Small intestine (tissue), 7 donors: Measurements from ENCODE around the gene NFATC3. TPM values are rescaled to one million over a fixed set of nuclear protein-coding genes. Genes with fewer than 3 reads are reported as not detected.
A peak's percentile ranks its signal among the peaks of the same experiment; 100 is the strongest.

Experiments used
- DNase-seq, 2 donors: peaks; one replicate each; pipeline versions ENCODE4 v3.0.0 to v3.0.0-alpha.2; 2013
- FAIRE-seq: peaks from 2 replicates; lab custom pipeline; 2012; peaks lifted over from hg19 to GRCh38; lab: Jason Lieb, UNC
- H3K27ac ChIP-seq, 3 donors: one replicate each; pipeline ENCODE4 v1.5.1; 2013; ENCODE audit warnings: low read length in 2 of 3, mild to moderate bottlenecking in 2 of 3, control low read depth in 1 of 3, inconsistent platforms in 1 of 3, low read depth in 1 of 3, moderate library complexity in 1 of 3
- H3K27me3 ChIP-seq, 3 donors: one replicate each; pipeline ENCODE4 v1.6.1; 2013; ENCODE audit warnings: low read length in 3 of 3, inconsistent platforms in 1 of 3; ENCODE audit not compliant: control insufficient read depth in 3 of 3, insufficient read depth in 3 of 3
- H3K36me3 ChIP-seq, 3 donors: one replicate each; pipeline ENCODE4 v1.6.1; 2013; ENCODE audit warnings: low read length in 3 of 3, inconsistent platforms in 1 of 3, low read depth in 1 of 3, mild to moderate bottlenecking in 1 of 3, moderate library complexity in 1 of 3; ENCODE audit not compliant: control insufficient read depth in 3 of 3, insufficient read depth in 2 of 3
- H3K4me1 ChIP-seq, 3 donors: one replicate each; pipeline ENCODE4 v1.6.1; 2013; ENCODE audit warnings: low read length in 2 of 3, inconsistent platforms in 1 of 3, low read depth in 1 of 3, mild to moderate bottlenecking in 1 of 3, moderate library complexity in 1 of 3; ENCODE audit not compliant: control insufficient read depth in 3 of 3, insufficient read depth in 2 of 3
- H3K4me3 ChIP-seq, 3 donors: one replicate each; pipeline ENCODE4 v1.5.1; 2013; ENCODE audit warnings: low read length in 3 of 3, control low read depth in 1 of 3, inconsistent platforms in 1 of 3, low read depth in 1 of 3, mild to moderate bottlenecking in 1 of 3, moderate library complexity in 1 of 3
- H3K9me3 ChIP-seq, 2 donors: one replicate each; pipeline ENCODE4 v1.6.1; 2013; ENCODE audit warnings: low read depth in 1 of 2, low read length in 1 of 2; ENCODE audit not compliant: control insufficient read depth in 2 of 2, insufficient read depth in 1 of 2
- WGBS, 3 donors: extraction: QIAGEN DNeasy Blood & Tissue Kit; methylation state at CpG; one replicate each; pipeline ENCODE4 v1.1.7; 2013; 5-methylcytosine and 5-hydroxymethylcytosine counted together
- polyA plus RNA-seq, 4 donors: library from polyadenylated mRNA; stranded (reverse) in 3 of 4; unstranded in 1 of 4; fragments of 200-250 nt in 3 of 4; fragments of 120-200 nt in 1 of 4; gene quantifications; one replicate each; pipeline versions ENCODE4 v1.2.1 to v1.2.3, GENCODE V29; 2013
- donor health status: healthy with polysubstance abuse.
- donor health status: control.
- donor health status: control.
- donor health status: Bipolar disorder and iron deficiency.
- donor health status: healthy.

NFATC3 gene
- polyA plus RNA-seq, 4 donors, result 10.8 to 26.8 (median 13.7) TPM

GRCh38 chr16:68235108-68235886 lies 150.1 kb downstream of the NFATC3 start:
- no peaks in the 10 kb centered on the region for H3K9me3 ChIP-seq
- DNase-seq (peak; percentile 63 to 86), FAIRE-seq (no peak)
- peaks cover 0 to 16% (median 0%) of the 10 kb centered on the region in 3 donors for H3K27me3 ChIP-seq
- peaks cover 0 to 38% (median 0%) of the 10 kb centered on the region in 3 donors for H3K4me1 ChIP-seq
- peaks cover 3 to 40% (median 6%) of the 10 kb centered on the region in 3 donors for H3K36me3 ChIP-seq
- peak overlapping the region; percentile 55 to 79 (median 66) for H3K4me3 ChIP-seq
- 17 to 38% (median 31%) methylated on average over 60 to 73 of the region's 73 CpGs for WGBS, 3 donors
- peak overlapping the region; percentile 84 to 99 (median 96) for H3K27ac ChIP-seq

- no peaks in the 10 kb centered on the region for H3K9me3 ChIP-seq
- peaks cover 0 to 16% (median 0%) of the 10 kb centered on the region in 3 donors for H3K27me3 ChIP-seq
- WGBS, 3 donors, result 5 to 9% (median 6%) methylated on average over 30 to 36 of the region's 36 CpGs
- DNase-seq, result no peak
- FAIRE-seq, result no peak
- H3K36me3 ChIP-seq, result peaks cover 3 to 35% (median 6%) of the 10 kb centered on the region in 3 donors
- H3K27ac ChIP-seq, result peak within 1 kb of the TSS; percentile 94 to 99 (median 96)
- peaks cover 0 to 38% (median 0%) of the 10 kb centered on the region in 3 donors for H3K4me1 ChIP-seq
- peak within 1 kb of the TSS; percentile 55 to 79 (median 66) for H3K4me3 ChIP-seq
Observed at GRCh38 chr16:68235887-68236136, 150.6 kb downstream of the NFATC3 start, which contains the start of gene ESRP2. ESRP2 (minus strand) TSS chr16:68236127; CDS start chr16:68236045, 82 bp downstream.

- WGBS, 3 donors, result 4 to 13% (median 9%) methylated on average over 30 to 45 of the region's 45 CpGs
- FAIRE-seq (no peak), DNase-seq (peak; percentile 95 to 96)
Observed at GRCh38 chr16:68236137-68236825, 151.1 kb downstream of the NFATC3 start.

GRCh38 chr16:68236826-68237242 lies 151.7 kb downstream of the NFATC3 start:
- H3K4me3 ChIP-seq, result peak overlapping the region in 2 of 3 donors; percentile 66 to 74
- WGBS, 3 donors, result 7 to 14% (median 10%) methylated on average over 19 to 21 of the region's 21 CpGs
- H3K4me1 ChIP-seq, result peaks cover 0 to 38% (median 0%) of the 10 kb centered on the region in 3 donors
- peak overlapping the region; percentile 94 to 99 (median 96) for H3K27ac ChIP-seq
- DNase-seq, result peak; percentile 27 to 61
- H3K36me3 ChIP-seq, result peaks cover 0 to 24% (median 6%) of the 10 kb centered on the region in 3 donors
- peaks cover 0 to 16% (median 0%) of the 10 kb centered on the region in 3 donors for H3K27me3 ChIP-seq
- FAIRE-seq, result no peak
- no peaks in the 10 kb centered on the region for H3K9me3 ChIP-seq

More at GRCh38 chr16:68236137-68236825, 151.1 kb downstream of the NFATC3 start:
- Histone ChIP-seq H3K36me3 (peaks cover 3 to 30% (median 6%) of the 10 kb centered on the region in 3 donors), H3K27me3 (peaks cover 0 to 16% (median 0%) of the 10 kb centered on the region in 3 donors), H3K27ac (peak overlapping the region; percentile 94 to 99 (median 96)), H3K9me3 (no peaks in the 10 kb centered on the region), H3K4me1 (peaks cover 0 to 38% (median 0%) of the 10 kb centered on the region in 3 donors), H3K4me3 (peak overlapping the region; percentile 55 to 79 (median 66))

- Histone ChIP-seq H3K36me3 (peaks cover 0 to 18% (median under 1%) of the 10 kb centered on the region in 3 donors), H3K4me3 (peak overlapping the region; percentile 7 to 74 (median 66)), H3K4me1 (peaks cover 0 to 38% (median 0%) of the 10 kb centered on the region in 3 donors), H3K27ac (peak overlapping the region; percentile 94 to 99 (median 96)), H3K9me3 (no peaks in the 10 kb centered on the region), H3K27me3 (peaks cover 0 to 16% (median 0%) of the 10 kb centered on the region in 3 donors)
- FAIRE-seq (no peak), DNase-seq (peak; percentile 99)
- 0 to 1% (median 1%) methylated on average over 61 to 72 of the region's 72 CpGs for WGBS, 3 donors
Observed at GRCh38 chr16:68237243-68238028, 152.3 kb downstream of the NFATC3 start.

- H3K27me3 ChIP-seq, result peaks cover 0 to 16% (median 0%) of the 10 kb centered on the region in 3 donors
- peak overlapping the region; percentile 7 to 55 (median 32) for H3K4me3 ChIP-seq
- H3K4me1 ChIP-seq, result peaks cover 0 to 37% (median 0%) of the 10 kb centered on the region in 3 donors
- H3K9me3 ChIP-seq, result no peaks in the 10 kb centered on the region
- FAIRE-seq (no peak), DNase-seq (no peak)
- WGBS, 3 donors, result 8 to 13% (median 13%) methylated on average over 20 of the region's 20 CpGs
- H3K27ac ChIP-seq, result peak overlapping the region; percentile 81 to 93 (median 93)
- peaks cover 0 to 13% (median 0%) of the 10 kb centered on the region in 3 donors for H3K36me3 ChIP-seq
Observed at GRCh38 chr16:68238029-68238345, 152.8 kb downstream of the NFATC3 start.

- no peak for FAIRE-seq
- Histone ChIP-seq H3K4me1 (peaks cover 2 to 31% (median 9%) of the 10 kb centered on the region in 3 donors), H3K4me3 (no peak overlapping the region), H3K9me3 (no peaks in the 10 kb centered on the region), H3K27me3 (peaks cover 0 to 1% (median 0%) of the 10 kb centered on the region in 3 donors), H3K36me3 (peaks cover 0 to 1% (median 0%) of the 10 kb centered on the region in 3 donors), H3K27ac (no peak overlapping the region)
- no peak for DNase-seq
- WGBS, 3 donors, result 88 to 94% (median 92%) methylated on average over 7 of the region's 7 CpGs
Observed at GRCh38 chr16:68242085-68242484, 156.9 kb downstream of the NFATC3 start.
